Activated CD4-positive, alpha-beta T cell treated with anti-CD3 and anti-CD28 coated beads, Interleukin-2, amount 50 U/mL, for 24 hours (primary cell): Measurements from ENCODE around the gene ACTN4.
"Not testable (repeated sequence)": the region's sequence is repeated elsewhere in the genome, so short reads cannot be mapped to it uniquely, and the experiment has no call there.

ENCODE experiments used
- DNase-seq, 2 donors: peaks; one replicate each; pipeline ENCODE4 v3.0.0-alpha.2; 2020; ENCODE audit warnings: low read depth in 1 of 2, low spot score in 1 of 2

Gene ACTN4

GRCh38 chr19:38647368-38647965 is at the start of gene ACTN4:
ACTN4 (plus strand) TSS chr19:38647649; CDS start chr19:38647746, 97 bp downstream.
- peak; percentile 99 to 100 for DNase-seq

DNA sequence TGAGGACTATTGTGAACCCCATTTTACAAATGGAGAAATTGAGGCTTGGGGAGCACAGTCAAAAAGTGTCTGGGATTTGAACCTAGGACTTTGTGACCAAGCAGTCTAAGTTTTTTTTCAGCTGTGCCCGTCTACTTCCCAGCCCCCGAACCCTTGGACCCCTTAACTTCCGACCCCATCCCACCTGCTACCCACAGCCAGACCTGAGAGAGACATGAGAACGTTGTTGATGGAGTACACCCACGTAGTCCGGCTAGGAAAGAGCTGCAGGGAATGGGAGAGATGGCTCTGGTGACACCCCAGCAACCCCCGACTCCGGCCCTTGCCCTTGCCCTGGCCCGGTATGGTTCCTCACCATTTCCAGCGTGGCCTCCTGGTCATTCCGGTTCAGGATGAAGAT is 47.7 kb upstream of the ACTN4 start:
- DNase-seq = no peak

GRCh38 chr19:38602856-38603255 is 44.6 kb upstream of the ACTN4 start:
- not testable (repeated sequence) for DNase-seq

- no peak for DNase-seq
Measured at GRCh38 chr19:38606131-38606530, 41.3 kb upstream of the ACTN4 start.

GRCh38 chr19:38614289-38614688 is 33.2 kb upstream of the ACTN4 start:
- no peak for DNase-seq

- DNase-seq = no peak
Measured at GRCh38 chr19:38615007-38615581, 32.4 kb upstream of the ACTN4 start.

DNA sequence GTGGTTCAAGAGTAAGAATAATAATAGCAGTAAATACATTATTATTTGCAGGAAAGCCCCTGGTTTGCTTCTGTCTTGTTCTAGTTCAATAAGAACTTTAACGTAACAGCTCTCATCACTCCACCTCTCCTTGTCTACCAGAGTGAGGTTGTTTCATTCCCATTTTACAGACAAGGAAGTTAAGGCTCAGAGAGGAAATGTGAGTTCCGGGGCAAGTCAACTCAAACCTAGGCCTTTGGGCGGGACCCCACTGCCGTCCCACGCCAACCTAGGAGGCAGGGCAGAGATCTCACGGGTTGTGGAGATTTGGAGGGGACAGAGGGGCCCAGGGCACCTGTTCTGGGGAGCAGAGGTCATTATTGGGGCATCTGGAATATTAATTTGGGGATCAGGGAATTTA is 31.2 kb upstream of the ACTN4 start:
- no peak for DNase-seq

DNA sequence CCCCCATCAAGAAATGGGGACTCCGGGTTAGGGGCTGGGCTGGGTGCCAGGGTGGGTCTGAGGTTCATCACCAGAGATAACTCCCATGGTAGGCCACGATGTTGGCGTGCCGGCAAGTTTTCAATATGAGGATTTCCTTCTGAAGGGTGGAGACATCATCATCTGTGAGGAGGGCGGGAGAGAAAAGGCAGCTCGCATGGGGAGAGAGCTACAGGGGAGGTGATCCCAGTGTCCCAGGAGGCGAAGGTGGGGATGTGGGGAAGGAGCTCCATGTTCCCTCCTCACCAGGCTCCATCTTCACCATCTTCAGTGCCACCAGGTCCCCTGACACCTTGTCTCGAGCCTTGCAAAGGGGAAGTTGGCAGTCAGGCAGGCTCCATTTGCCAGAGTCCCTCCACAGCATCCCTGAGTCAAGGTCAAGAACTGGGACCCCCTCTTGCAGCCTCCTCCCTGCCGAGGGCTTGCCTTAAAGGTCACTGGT is 30.1 kb upstream of the ACTN4 start:
- peak in 1 of 2 donors; percentile 21 for DNase-seq

- DNase-seq = peak; percentile 39 to 57
Measured at GRCh38 chr19:38617764-38618589, 29.5 kb upstream of the ACTN4 start, which contains the start of gene MAP4K1. MAP4K1 (minus strand) TSS chr19:38617953; CDS start chr19:38617895, 58 bp downstream.

DNA sequence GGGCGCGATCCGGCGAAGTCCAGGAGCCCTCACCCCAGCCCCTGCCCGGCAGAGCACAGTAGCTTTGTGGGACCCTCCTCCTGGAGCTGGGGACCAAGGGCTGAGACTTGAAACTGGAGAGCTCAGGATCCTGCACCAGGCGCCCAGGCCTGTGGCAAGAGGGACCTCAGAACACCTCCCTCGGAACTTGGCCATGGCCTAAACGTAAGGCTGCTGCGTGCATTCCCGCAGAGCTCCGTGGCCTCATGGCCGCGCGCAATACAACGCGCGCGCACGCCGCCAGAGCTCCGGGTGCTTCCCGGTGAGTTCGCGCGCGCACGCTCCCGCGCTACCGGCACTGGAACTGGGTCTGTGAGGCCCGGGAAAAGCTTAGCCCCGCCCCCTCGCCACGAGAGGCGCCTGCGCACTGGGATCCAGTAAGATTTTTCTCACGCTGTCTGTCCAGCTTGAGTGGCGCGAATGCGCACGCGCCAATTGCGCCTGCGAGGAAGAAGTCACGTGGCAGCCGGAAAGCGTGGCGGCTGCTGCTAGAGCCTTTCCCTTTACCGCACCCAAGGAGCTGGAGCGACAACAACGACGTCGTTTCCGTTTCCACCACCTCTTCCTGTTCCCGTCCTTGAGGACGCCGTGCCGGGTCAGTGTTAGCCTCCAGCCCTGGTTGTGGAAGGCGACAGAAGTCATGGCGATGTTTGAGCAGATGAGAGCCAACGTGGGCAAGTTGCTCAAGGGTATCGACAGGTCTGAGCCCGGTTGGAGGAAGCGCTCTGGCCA is 28.7 kb upstream of the ACTN4 start, which contains the start of gene EIF3K:
Gene EIF3K, plus strand, starts transcription at position 599 of the 771 bp plus-strand sequence. Its CDS starts 81 bp downstream, at position 680.
- peak; percentile 95 to 98 for DNase-seq

DNA sequence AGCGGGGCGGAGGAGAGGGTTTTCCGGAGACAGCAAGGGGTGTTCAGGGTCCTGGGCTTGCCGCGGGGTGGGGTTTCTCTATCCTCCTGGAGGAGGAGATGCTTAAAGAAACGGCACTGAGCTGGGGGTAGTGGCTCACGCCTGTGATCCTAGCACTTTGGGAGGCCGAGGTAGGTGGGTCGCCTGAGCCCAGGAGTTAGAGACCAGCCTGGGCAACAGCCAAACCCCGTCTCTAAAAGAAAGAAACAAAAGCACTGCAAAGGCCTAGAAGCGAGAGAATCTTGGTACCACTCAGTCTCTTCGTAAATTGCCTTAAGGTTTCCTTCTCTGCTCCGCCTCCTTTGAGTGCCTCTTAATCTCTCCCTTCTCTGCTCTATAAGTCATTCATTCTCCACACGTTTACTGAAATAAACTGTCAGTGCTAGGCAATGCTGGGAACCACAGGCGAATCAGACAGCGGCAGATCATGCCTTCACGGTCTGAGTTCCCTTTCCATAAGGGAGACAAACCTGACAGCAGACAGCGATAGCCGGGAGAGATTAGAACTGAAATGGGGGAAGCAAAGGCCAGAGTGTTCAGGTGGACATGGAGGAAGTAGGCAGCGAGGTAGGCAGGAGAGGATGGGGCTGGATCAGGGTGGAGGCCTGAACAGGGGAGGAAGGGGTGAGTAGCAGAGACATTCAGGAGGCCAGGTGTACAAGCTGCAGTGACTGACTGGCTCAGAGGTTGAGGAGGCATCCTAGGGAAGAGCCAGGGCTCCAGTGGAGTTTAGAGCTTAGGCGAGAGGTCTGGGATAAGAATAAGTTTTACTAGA is 27.9 kb upstream of the ACTN4 start:
- no peak for DNase-seq

DNA sequence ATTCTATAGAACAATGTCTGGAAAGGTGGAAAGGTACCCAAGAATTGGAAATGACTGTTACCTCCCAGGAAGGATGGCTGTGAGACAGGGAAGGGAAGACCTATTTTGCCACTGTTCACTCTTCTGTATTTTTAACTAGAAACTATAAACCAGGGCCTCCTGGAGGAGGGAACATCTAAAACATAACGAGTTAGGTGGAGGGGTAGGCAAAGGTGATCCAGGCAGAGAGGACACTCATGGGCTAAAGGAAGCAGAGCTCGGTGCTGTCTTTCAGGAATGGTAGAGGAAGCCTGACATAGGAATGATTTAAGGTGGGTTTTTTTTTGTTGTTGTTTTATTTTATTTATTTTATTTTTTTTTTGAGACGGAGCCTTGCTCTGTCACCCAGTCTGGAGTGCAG is 22.6 kb upstream of the ACTN4 start:
- no peak for DNase-seq

- DNase-seq = no peak
Measured at GRCh38 chr19:38626401-38626800, 21.0 kb upstream of the ACTN4 start.

- DNase-seq = no peak
Measured at GRCh38 chr19:38629568-38629967, 17.9 kb upstream of the ACTN4 start.

DNA sequence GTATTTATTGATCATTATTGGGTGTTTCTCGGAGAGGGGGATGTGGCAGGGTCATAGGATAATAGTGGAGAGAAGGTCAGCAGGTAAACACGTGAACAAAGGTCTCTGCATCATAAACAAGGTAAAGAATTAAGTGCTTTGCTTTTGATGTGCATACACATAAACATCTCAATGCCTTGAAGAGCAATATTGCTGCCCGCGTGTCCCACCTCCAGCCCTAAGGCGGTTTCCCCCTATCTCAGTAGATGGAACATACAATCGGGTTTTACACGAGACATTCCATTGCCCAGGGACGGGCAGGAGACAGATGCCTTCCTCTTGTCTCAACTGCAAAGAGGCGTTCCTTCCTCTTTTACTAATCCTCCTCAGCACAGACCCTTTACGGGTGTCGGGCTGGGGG is 16.1 kb upstream of the ACTN4 start:
- not testable (repeated sequence) for DNase-seq

DNA sequence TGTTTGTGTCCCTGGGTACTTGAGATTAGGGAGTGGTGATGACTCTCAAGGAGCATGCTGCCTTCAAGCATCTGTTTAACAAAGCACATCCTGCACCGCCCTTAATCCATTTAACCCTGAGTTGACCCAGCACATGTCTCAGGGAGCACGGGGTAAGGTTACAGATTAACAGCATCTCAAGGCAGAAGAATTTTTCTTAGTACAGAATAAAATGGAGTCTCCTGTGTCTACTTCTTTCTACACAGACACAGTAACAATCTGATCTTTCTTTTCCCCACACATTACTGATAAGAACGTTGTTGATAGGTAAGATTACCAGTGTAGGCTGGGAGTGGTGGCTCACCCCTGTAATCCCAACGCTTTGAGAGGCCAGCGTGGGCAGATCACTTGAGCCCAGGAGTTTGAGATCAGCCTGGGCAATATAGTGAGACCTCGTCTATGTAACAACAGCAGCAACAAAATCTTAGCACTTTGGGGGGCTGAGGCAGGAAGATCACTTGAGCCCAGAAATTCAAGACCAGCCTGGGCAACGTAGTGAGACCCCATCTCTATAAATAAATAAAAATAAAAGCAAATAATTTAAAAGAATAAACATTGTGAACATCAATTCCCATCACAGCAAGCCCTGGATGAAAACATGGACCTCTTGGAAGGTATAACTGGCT is 15.5 kb upstream of the ACTN4 start:
- DNase-seq = not testable (repeated sequence)

DNA sequence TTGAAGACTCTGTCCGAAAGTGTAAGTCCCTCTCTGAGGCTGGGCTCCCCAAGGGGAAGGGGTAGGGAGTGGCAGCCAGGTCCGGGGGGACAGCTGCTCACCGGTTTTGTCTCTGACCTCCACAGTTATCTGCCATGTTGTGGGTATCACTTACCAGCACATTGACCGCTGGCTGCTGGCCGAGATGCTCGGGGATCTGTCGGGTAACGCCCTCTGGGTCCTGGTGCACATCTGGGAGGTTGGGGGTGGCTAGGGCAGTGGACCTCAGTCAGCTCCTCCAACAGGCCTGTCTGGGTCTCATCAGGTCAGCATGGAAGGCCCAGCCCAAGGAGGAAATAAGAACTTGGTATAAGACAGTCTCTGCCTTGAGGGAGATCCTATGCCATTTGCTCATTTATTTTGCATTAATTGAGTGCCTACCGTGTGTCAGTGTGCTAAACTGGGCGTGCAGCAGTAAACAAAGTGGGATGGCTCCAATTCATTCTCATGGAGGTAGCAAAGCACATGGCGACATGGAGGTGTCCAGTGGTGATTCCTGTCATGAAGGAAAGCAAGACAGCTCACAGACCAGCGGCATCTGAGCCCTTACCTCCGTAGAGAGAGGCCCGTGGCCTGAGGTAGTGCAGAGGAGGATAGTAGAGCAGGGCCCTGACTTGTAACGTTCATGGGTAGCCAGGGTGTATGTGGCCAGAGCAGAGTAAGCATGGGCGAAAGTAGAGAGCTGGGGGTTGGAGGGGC is 14.8 kb upstream of the ACTN4 start:
- no peak for DNase-seq

- peak; percentile 56 to 60 for DNase-seq
Measured at GRCh38 chr19:38634757-38635482, 12.5 kb upstream of the ACTN4 start.
